HG02759 (cell line): ENCODE results near the gene ZBTB38.
A peak's percentile ranks its signal among the peaks of the same experiment; 100 is the strongest.

Experiments
- ATAC-seq: cut with Tn5 transposase; IDR thresholded peaks from one replicate; pipeline ENCODE4 v1.9.1; 2021; ENCODE audit warnings: mild to moderate bottlenecking, moderate library complexity; ENCODE audit not compliant: unreplicated experiment

ZBTB38 gene

DNA sequence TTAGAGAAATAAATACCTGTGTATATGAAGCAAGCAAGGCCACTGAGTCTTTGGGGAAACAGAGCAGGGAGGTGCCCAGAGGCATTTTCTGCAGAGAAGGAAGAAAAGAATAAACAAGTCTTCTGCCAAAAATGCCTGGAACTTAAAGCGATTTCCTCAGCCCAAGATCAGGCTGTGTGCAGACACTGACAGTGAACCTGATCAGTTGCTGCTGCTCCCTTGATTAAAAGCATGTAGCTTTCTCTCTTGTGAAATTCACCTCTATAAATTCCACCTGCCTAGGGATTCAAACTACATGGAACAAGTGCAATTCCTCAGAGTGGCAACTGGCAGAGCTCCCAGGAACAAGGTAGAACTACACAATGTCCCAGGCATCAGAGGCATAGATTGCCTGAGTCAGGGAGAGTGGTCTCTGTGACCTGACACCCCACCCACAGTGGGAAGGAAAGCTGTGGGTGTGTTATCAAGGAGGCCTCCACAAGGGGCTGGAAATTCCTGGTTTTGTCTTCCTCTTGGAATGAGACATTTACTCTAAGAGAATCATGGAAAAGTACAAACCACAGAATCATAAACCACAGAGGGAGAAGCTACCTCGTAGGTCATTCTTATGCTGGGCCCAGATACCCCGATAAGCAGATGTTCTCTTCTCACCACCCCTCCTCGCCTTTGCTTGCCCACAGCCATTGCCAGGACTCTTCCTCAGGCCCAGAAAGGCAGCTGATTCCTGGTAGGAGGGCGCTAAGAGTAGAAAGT is 1.8 kb upstream of the ZBTB38 start:
- no peak for ATAC-seq

GRCh38 chr3:141367038-141367730 is 1.1 kb upstream of the ZBTB38 start:
- ATAC-seq: no peak

- no peak for ATAC-seq
Measured at GRCh38 chr3:141368925-141369794, 856 bp downstream of the ZBTB38 start.

DNA sequence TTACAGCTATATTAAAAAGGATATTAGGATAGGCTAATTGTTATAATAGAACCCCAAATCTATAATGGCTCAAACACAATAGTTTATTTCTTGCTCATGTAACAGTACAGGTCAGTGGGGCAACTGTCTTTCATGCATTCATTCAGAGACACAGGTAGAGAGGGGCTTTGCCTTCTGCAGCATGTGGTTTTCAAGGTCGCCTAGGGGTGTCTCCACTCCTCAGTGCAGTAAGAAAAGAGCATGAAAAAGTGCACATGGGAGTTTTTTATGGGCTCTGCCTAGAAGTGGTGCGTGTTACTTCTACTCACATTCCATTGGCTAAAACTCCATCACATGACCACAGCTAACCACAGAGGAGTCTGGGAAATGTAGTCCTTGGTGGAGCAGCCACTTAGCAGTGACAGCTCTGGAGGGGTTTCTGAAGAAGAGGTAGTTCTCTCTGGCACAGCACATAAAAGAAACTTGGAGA is 1.8 kb downstream of the ZBTB38 start:
- peak; percentile 82 for ATAC-seq

- peak; percentile 40 for ATAC-seq
Measured at GRCh38 chr3:141371882-141372281, 3.6 kb downstream of the ZBTB38 start.

- no peak for ATAC-seq
Measured at GRCh38 chr3:141372656-141373055, 4.4 kb downstream of the ZBTB38 start.

DNA sequence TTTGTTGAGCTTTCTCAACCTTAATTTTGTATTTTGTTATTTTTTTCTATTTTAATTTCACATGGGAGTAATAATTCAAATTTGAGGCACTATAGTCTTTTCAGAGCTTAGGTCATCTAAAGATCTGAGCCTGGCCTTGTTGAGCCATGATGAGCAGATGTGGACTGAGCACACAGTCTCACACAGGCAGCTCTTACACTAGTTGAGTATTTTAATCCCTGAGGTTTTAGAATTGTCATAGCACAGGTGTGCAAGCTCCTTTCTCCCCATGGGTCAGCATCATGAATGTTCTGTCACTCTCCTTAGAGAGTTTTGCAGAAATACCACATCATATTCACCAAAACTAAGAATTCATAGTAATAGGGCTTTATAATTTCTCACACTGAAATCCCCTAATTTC is 4.9 kb downstream of the ZBTB38 start:
- peak; percentile 24 for ATAC-seq

GRCh38 chr3:141373768-141374526 is 5.6 kb downstream of the ZBTB38 start:
- no peak for ATAC-seq

DNA sequence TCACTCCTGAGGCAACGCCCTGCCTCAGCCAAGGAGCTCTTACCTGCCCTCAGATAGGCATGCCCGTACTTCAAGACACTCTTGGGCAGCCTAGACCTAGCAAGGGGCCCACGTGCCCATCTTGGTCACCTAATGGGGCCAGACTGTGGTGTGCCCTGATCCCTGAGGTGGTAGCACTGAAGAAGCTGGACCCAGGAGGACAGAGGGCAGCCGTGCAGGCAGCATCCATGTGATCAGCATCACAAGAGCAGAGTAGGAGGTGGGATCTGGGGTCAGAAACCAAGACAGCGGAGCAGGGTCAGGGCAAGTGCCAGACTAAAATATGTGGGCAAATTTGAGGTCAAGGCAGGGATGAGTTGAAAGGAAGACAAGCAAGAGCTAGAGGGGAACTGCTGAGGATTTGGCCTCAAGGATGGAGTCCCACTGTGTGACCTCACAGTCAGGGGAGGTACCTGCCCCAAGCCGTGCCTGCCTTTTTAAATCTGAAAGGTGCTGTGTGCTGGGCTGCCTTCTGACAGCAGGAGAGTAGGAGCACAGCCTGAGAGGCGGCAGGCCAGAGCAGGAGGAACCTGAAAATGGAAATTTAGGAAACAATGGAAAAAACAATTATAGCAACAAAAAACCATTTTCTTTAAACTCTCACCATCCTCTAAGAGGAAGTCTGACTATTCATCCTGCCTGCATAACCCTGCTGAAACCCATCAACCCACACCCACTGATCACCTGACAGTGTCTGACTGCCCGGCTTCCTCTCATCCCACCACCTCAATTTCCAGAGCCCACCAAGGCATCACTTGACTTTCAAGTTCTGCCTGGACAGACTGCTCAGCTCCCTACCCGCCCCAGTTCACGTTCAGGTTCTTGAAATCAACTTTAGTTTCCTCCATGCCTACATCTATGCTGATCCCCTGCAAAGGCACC is 7.3 kb downstream of the ZBTB38 start:
- ATAC-seq: no peak

GRCh38 chr3:141377377-141377776 is 9.1 kb downstream of the ZBTB38 start:
- no peak for ATAC-seq

DNA sequence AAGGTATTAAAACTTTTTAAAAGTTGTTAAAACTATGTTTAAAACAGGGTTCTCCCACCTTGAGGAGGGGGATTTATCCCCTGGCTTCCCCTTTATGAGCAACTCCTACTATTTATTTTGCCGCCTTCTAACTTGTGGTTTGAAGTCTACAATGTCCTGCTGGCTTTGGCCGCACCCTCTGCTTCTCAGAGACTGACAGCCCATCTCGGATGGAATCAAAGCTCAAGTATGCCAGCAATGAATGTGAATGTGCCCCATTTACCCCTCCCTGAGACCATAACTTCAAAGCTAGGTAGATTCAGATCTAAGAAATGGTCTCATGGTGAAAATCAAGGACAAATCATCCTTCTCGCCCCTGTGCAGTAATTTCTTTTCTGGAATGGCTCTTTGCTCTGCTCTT is 10.3 kb downstream of the ZBTB38 start:
- no peak for ATAC-seq

GRCh38 chr3:141379250-141379966 is 11.1 kb downstream of the ZBTB38 start:
- ATAC-seq: peak; percentile 51

DNA sequence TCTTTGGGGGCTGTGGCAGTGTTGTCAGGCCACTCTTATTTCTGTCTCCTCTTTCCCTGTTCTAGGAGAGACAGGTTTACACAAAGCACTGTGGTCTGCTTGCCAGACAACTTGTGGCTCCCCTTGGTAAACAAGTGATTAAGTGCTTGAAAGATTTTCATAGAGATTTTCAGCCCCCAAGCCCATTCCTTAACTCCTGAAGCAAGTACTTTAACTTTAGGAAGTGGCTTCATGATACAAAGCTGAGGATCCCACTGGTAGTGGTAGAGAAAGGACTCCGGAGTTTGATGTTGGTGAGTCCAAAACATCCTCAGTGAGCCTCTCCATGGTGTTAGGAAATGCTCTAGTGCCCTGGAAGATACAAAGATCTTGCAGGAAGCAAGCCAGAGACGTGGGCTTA is 12.0 kb downstream of the ZBTB38 start:
- ATAC-seq: no peak

GRCh38 chr3:141380987-141381386 is 12.7 kb downstream of the ZBTB38 start:
- peak; percentile 40 for ATAC-seq

GRCh38 chr3:141382571-141382970 is 14.3 kb downstream of the ZBTB38 start:
- ATAC-seq: no peak

DNA sequence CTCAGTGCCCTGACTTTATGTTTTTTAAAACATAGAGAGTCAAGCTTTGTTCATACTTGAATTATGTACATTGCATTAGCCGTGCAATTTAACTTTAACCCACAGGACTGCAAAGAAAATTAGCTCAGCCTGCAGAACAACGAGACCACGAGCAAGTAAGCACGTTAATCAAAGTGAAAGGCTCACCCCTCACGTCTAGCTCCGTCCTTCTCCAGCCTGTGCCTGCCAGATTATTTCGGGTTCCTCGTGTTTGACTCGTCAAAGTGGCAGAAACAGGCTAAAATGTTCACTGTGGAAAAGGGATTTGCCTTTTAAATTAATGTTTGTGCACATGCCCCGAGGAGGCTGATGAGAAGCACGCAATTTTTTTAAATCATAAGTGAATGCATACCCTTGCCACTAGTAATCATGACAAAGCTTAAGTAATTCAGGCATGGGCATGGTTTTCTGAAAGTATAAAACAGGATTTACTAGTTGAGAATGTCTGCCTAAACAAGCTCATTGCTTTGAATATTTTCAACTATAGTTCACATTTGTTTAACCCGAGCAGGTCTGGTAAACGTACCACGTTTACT is 15.3 kb downstream of the ZBTB38 start:
- ATAC-seq: no peak

GRCh38 chr3:141384157-141384556 is 15.9 kb downstream of the ZBTB38 start:
- no peak for ATAC-seq

DNA sequence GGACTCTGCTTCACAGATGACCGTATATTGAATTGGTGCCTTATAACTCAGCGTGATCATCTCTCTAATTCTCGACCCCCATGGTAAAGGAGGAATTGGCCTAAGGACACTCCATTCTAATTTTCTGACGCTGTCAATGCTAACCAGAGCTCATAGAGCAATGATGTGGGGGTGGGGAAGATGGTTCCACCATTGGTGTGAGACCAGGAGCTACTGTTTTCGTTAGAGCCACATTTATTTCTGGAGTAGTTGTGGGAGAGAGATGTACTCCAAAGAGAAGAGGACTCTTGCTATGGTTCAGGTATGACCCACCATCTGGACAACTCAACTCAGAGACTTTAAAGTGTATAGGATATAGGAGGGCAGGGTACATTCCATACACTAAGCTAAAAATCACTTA is 16.3 kb downstream of the ZBTB38 start:
- ATAC-seq: no peak
